Suprapubic skin (tissue), 4 donors: ENCODE measurements around the gene PLOD2. TPM values are rescaled to one million over a fixed set of nuclear protein-coding genes. Genes with fewer than 3 reads are reported as not detected.

Experiments used
- DNase-seq, 2 donors: peaks; one replicate each; pipeline ENCODE4 v3.0.0-alpha.2; 2019; ENCODE audit warnings: low spot score in 2 of 2
- H3K27ac ChIP-seq: fragments of 200-600 bp; sonication (generic); one replicate; pipeline ENCODE4 v1.5.1; 2019
- H3K27me3 ChIP-seq: fragments of 200-600 bp; sonication (generic); one replicate; pipeline ENCODE4 v1.5.1; 2019
- H3K36me3 ChIP-seq: fragments of 200-600 bp; sonication (generic); one replicate; pipeline ENCODE4 v1.5.1; 2019
- H3K4me1 ChIP-seq: fragments of 200-600 bp; sonication (generic); one replicate; pipeline ENCODE4 v1.5.1; 2019
- H3K4me3 ChIP-seq: fragments of 200-600 bp; sonication (generic); one replicate; pipeline ENCODE4 v1.5.1; 2019; ENCODE audit warnings: mild to moderate bottlenecking
- H3K9me3 ChIP-seq: fragments of 200-600 bp; sonication (generic); one replicate; pipeline ENCODE4 v1.5.1; 2019
- CTCF ChIP-seq, 2 donors: fragments of 200-600 bp in 1 of 2; fragments of 450-650 bp in 1 of 2; sonication (generic) in 1 of 2; IDR thresholded peaks; one replicate each; pipeline ENCODE4 v1.5.1; 2016 to 2019; ENCODE audit warnings: antibody characterized with exemption in 2 of 2, mild to moderate bottlenecking in 1 of 2, moderate library complexity in 1 of 2
- EP300 ChIP-seq: sonication (generic); formaldehyde crosslinking; IDR thresholded peaks from one replicate; pipeline ENCODE4 v1.6.1; 2017; ENCODE audit warnings: antibody characterized with exemption
- POLR2A ChIP-seq, 2 donors: fragments of 450-650 bp; IDR thresholded peaks; one replicate each; pipeline ENCODE4 v1.6.1; 2017; ENCODE audit warnings: antibody characterized with exemption in 2 of 2, mild to moderate bottlenecking in 2 of 2, moderate library complexity in 2 of 2
- POLR2AphosphoS5 ChIP-seq, 3 donors: sonication (generic); formaldehyde crosslinking; IDR thresholded peaks; one replicate each; pipeline ENCODE4 v1.6.1; 2017; ENCODE audit warnings: antibody characterized with exemption in 3 of 3
- WGBS: methylation state at CpG from one replicate; pipeline ENCODE4 v1.1.5; 2018; 5-methylcytosine and 5-hydroxymethylcytosine counted together
- total RNA-seq, 4 donors: library from RNA; depleted of rRNA; stranded (reverse); fragments of >200 nt; gene quantifications; one replicate each; pipeline ENCODE4 v1.1.0, GENCODE V29; 2016

The PLOD2 gene
- total RNA-seq, 4 donors from 2014 or later, result 5.3 to 19.0 (median 8.6) TPM

- DNase-seq, result no peak
- 67% methylated on average over 2 of the region's 2 CpGs for WGBS
Observed at GRCh38 chr3:146088840-146089239, 72.1 kb downstream of the PLOD2 start.

GRCh38 chr3:146087116-146087515 lies 73.9 kb downstream of the PLOD2 start:
- no peaks in the 10 kb centered on the region for H3K36me3 ChIP-seq
- TF ChIP-seq POLR2AphosphoS5 (IDR thresholded peaks at IDR 0.05), result no peak
- no peak for TF ChIP-seq POLR2A (IDR thresholded peaks at IDR 0.05)
- no peak for TF ChIP-seq CTCF (IDR thresholded peaks at IDR 0.05)
- TF ChIP-seq EP300, result no peak
- no peaks in the 10 kb centered on the region for H3K4me1 ChIP-seq
- DNase-seq, result no peak
- H3K27ac ChIP-seq, result no peak overlapping the region
- H3K9me3 ChIP-seq, result no peaks in the 10 kb centered on the region
- H3K4me3 ChIP-seq, result no peak overlapping the region
- H3K27me3 ChIP-seq, result no peaks in the 10 kb centered on the region
- 85% methylated on average over 1 of the region's 1 CpG for WGBS

More at GRCh38 chr3:146088840-146089239, 72.1 kb downstream of the PLOD2 start:
- Histone ChIP-seq H3K4me3 (no peak overlapping the region), H3K27ac (no peak overlapping the region), H3K9me3 (no peaks in the 10 kb centered on the region), H3K27me3 (no peaks in the 10 kb centered on the region), H3K36me3 (no peaks in the 10 kb centered on the region), H3K4me1 (no peaks in the 10 kb centered on the region)
- no peak for TF ChIP-seq POLR2AphosphoS5 (IDR thresholded peaks at IDR 0.05)
- no peak for TF ChIP-seq CTCF (IDR thresholded peaks at IDR 0.05)
- no peak for TF ChIP-seq EP300
- no peak for TF ChIP-seq POLR2A (IDR thresholded peaks at IDR 0.05)

GRCh38 chr3:146086211-146086610 lies 74.8 kb downstream of the PLOD2 start:
- 86% methylated on average over 3 of the region's 3 CpGs for WGBS

GRCh38 chr3:146085678-146086077 lies 75.3 kb downstream of the PLOD2 start:
- no peaks in the 10 kb centered on the region for H3K9me3 ChIP-seq
- no peaks in the 10 kb centered on the region for H3K27me3 ChIP-seq
- H3K36me3 ChIP-seq, result no peaks in the 10 kb centered on the region
- H3K4me3 ChIP-seq, result no peak overlapping the region
- DNase-seq, result no peak
- H3K4me1 ChIP-seq, result no peaks in the 10 kb centered on the region
- TF ChIP-seq CTCF (IDR thresholded peaks at IDR 0.05), result no peak
- H3K27ac ChIP-seq, result no peak overlapping the region
- 89% methylated on average over 2 of the region's 2 CpGs for whole genome bisulfite sequencing

More at GRCh38 chr3:146086211-146086610, 74.8 kb downstream of the PLOD2 start:
- no peaks in the 10 kb centered on the region for H3K36me3 ChIP-seq
- H3K27ac ChIP-seq, result no peak overlapping the region
- H3K4me1 ChIP-seq, result no peaks in the 10 kb centered on the region
- no peaks in the 10 kb centered on the region for H3K9me3 ChIP-seq
- no peaks in the 10 kb centered on the region for H3K27me3 ChIP-seq
- DNase-seq, result no peak
- H3K4me3 ChIP-seq, result no peak overlapping the region
- no peak for TF ChIP-seq CTCF (IDR thresholded peaks at IDR 0.05)
- TF ChIP-seq EP300, result no peak
- TF ChIP-seq POLR2A (IDR thresholded peaks at IDR 0.05), result no peak
- TF ChIP-seq POLR2AphosphoS5 (IDR thresholded peaks at IDR 0.05), result no peak

- no peak for DNase-seq
- no peaks in the 10 kb centered on the region for H3K27me3 ChIP-seq
- no peaks in the 10 kb centered on the region for H3K36me3 ChIP-seq
- TF ChIP-seq POLR2A (IDR thresholded peaks at IDR 0.05), result no peak
- no peak for TF ChIP-seq CTCF (IDR thresholded peaks at IDR 0.05)
- no peak for TF ChIP-seq POLR2AphosphoS5 (IDR thresholded peaks at IDR 0.05)
- no peak for TF ChIP-seq EP300
- no peaks in the 10 kb centered on the region for H3K9me3 ChIP-seq
- no peak overlapping the region for H3K27ac ChIP-seq
- 75% methylated on average over 2 of the region's 2 CpGs for WGBS
- no peaks in the 10 kb centered on the region for H3K4me1 ChIP-seq
- H3K4me3 ChIP-seq, result no peak overlapping the region
Observed at GRCh38 chr3:146080578-146080977, 80.4 kb downstream of the PLOD2 start.
